DMS153 treated with DMSO at 0.1 percent for 48 hours (cell line): ENCODE data around the gene TEX38.

ENCODE experiments used
- DNase-seq: peaks from one replicate; lab custom pipeline; 2025; ENCODE audit not compliant: unreplicated experiment; lab: John Stamatoyannopoulos, UW

TEX38 gene

GRCh38 chr1:46721204-46721603 lies 49.5 kb downstream of the TEX38 start:
- DNase-seq, result no peak

- DNase-seq, result no peak
Observed at GRCh38 chr1:46721686-46722205, 50.1 kb downstream of the TEX38 start.
